GM23248 (cell line): ENCODE results near the gene NBEA.

Source experiments
- EZH2 ChIP-seq: fragments of 200-600 bp; sonication (generic); IDR thresholded peaks from 2 replicates; pipeline ENCODE4 v1.6.1; 2018; ENCODE audit warnings: antibody characterized with exemption, mild to moderate bottlenecking; ENCODE audit not compliant: insufficient read depth, poor library complexity, severe bottlenecking
- EZH2phosphoT487 ChIP-seq: fragments of 200-600 bp; sonication (generic); IDR thresholded peaks from 2 replicates; pipeline ENCODE4 v1.6.1; 2018; ENCODE audit warnings: antibody characterized with exemption, moderate library complexity, mild to moderate bottlenecking, low read depth; ENCODE audit not compliant: insufficient read depth

GRCh38 chr13:35393886-35394285, 451.8 kb downstream of the NBEA start:
- TF ChIP-seq EZH2 (no peak), EZH2phosphoT487 (no peak)
